Stimulated activated CD8-positive, alpha-beta memory T cell treated with anti-CD3 and anti-CD28 coated beads, Interleukin-4, amount 100 ng/mL, for 1 hour (primary cell): ENCODE data around the gene CC2D2A.

ENCODE experiments used
- DNase-seq, 2 donors: peaks; one replicate each; pipeline ENCODE4 v3.0.0-alpha.2; 2020; ENCODE audit warnings: low read depth in 2 of 2, low spot score in 1 of 2

CC2D2A gene

GRCh38 chr4:15636818-15637217, 167.1 kb downstream of the CC2D2A start:
- DNase-seq, result no peak

DNA sequence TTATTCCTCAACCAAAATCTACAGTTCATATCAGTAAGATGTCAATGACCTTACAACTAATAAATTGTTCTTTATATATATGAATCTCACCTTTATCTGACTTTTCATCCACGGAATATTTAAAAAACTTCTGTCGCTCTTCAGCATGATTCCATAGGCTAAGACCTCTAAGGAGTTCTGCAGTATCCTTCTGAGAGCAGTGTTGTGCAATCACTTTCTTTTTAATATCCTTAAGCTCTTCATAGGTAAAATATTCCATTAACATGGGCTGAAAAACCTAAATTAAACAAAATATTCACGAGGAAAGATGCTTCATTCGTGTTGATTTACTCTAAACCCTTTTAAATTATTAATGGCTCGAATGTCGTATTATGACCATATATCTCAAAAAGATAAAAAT, 168.7 kb downstream of the CC2D2A start:
- no peak for DNase-seq

DNA sequence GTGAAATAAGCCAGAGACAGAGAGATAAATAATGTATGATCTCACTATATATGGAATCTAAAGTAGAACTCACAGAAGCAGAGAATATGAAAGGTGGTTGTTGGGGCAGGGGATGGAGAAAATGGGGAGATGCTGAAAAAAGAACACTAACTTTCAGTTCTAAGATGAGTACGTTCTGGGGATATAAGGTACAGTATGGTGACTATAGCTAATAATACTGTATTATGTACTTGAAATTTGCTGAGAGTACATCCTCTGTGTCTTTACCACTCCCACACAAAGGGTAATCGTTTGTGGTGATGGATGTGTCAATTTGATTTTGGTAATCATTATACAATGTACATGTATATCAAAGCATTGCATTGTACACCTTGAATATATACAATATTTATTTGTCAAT, 178.9 kb downstream of the CC2D2A start:
- no peak for DNase-seq

DNA sequence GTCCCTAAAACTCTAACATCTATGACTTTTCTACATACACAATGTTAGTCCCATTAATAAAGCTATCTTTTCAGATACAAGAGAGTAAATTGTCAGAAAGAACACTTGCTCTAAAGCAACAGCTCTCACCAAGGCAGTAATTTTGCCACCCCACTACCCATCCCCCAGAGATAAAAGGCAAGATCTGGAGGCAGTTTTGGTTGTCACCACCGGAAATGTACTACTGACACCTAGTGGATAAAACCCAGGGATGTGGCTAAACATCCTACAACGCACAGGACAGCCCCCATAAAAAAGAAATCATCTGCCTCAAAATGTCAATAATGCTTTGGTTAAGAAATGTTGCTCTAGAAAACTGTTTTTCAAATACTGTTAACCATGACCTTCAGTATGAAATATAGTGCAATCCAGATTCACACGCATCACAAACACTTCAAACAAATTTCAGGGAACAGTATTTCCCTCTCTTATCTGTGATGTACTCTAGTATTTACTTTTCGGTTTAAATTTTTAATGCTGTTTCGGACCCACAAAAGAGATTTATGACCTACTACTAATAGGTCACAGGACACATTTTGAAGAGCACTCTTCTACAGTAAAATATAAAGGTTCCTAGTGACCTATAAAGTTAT, 180.3 kb downstream of the CC2D2A start:
- peak; percentile 20 to 32 for DNase-seq
